HG03558 (cell line): ENCODE data around the gene DLG4.
"Not testable (repeated sequence)": the region's sequence is repeated elsewhere in the genome, so short reads cannot be mapped to it uniquely, and the experiment has no call there.

Source experiments
- ATAC-seq: cut with Tn5 transposase; IDR thresholded peaks from one replicate; pipeline ENCODE4 v1.9.1; 2021; ENCODE audit warnings: moderate number of reproducible peaks; ENCODE audit not compliant: unreplicated experiment; ENCODE audit errors: extremely low read depth

DLG4 gene

GRCh38 chr17:7250695-7251627 is 31.3 kb upstream of the DLG4 start:
- no peak for ATAC-seq

- ATAC-seq, result no peak
Measured at GRCh38 chr17:7249830-7250229, 30.2 kb upstream of the DLG4 start.

GRCh38 chr17:7249214-7249613 is 29.6 kb upstream of the DLG4 start:
- ATAC-seq, result no peak

- no peak for ATAC-seq
Measured at GRCh38 chr17:7248796-7249195, 29.2 kb upstream of the DLG4 start.

GRCh38 chr17:7246779-7247178 is 27.1 kb upstream of the DLG4 start:
- ATAC-seq, result no peak

GRCh38 chr17:7243838-7244237 is 24.2 kb upstream of the DLG4 start:
- not testable (repeated sequence) for ATAC-seq

- no peak for ATAC-seq
Measured at GRCh38 chr17:7243453-7243729, 23.8 kb upstream of the DLG4 start.

GRCh38 chr17:7242717-7243452 is 23.2 kb upstream of the DLG4 start:
- no peak for ATAC-seq

GRCh38 chr17:7241783-7242716 is 22.4 kb upstream of the DLG4 start, which contains the start of gene GABARAP:
GABARAP (minus strand) TSS chr17:7242449; CDS start chr17:7242330, 119 bp downstream.
- no peak for ATAC-seq

GRCh38 chr17:7241090-7241733 is 21.6 kb upstream of the DLG4 start:
- no peak for ATAC-seq

GRCh38 chr17:7240375-7240774 is 20.7 kb upstream of the DLG4 start:
- no peak for ATAC-seq

GRCh38 chr17:7239091-7240027 is 19.7 kb upstream of the DLG4 start, which contains the start of gene PHF23:
PHF23 (minus strand) TSS chr17:7239457; CDS start chr17:7239279, 178 bp downstream.
- ATAC-seq, result no peak

- ATAC-seq, result no peak
Measured at GRCh38 chr17:7238420-7239090, 18.9 kb upstream of the DLG4 start.

GRCh38 chr17:7237761-7238419 is 18.3 kb upstream of the DLG4 start:
- no peak for ATAC-seq

GRCh38 chr17:7237266-7237760 is 17.7 kb upstream of the DLG4 start:
- ATAC-seq, result no peak

GRCh38 chr17:7236808-7237207 is 17.2 kb upstream of the DLG4 start:
- no peak for ATAC-seq
